CD4-positive, alpha-beta T cell treated with Interleukin-4 for 1 hour (primary cell): ENCODE data around the gene FNDC3A.
"Not testable (repeated sequence)": the region's sequence is repeated elsewhere in the genome, so short reads cannot be mapped to it uniquely, and the experiment has no call there.

Source experiments
- DNase-seq, 2 donors: peaks; one replicate each; pipeline ENCODE4 v3.0.0-alpha.2; 2020 to 2022

FNDC3A gene

GRCh38 chr13:49098771-49099512, 123.2 kb downstream of the FNDC3A start:
- DNase-seq, result peak in 1 of 2 donors; percentile 19

DNA sequence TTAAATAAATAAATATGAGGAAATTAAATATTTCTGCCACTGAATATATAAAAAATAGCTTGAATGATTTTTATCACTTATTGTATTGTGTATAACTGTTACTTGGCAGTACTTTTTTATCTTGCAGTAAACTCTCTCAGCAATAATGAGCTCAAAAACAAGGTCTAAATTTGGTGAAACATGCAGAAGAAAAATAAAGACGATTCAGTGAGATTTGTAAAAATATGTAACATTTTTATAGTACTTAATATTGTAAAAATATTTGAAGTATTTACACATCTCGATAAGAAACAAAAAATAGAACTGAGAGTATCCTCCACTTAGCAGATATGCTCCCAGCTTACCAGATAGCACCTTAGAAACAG, 123.8 kb downstream of the FNDC3A start:
- DNase-seq, result no peak

DNA sequence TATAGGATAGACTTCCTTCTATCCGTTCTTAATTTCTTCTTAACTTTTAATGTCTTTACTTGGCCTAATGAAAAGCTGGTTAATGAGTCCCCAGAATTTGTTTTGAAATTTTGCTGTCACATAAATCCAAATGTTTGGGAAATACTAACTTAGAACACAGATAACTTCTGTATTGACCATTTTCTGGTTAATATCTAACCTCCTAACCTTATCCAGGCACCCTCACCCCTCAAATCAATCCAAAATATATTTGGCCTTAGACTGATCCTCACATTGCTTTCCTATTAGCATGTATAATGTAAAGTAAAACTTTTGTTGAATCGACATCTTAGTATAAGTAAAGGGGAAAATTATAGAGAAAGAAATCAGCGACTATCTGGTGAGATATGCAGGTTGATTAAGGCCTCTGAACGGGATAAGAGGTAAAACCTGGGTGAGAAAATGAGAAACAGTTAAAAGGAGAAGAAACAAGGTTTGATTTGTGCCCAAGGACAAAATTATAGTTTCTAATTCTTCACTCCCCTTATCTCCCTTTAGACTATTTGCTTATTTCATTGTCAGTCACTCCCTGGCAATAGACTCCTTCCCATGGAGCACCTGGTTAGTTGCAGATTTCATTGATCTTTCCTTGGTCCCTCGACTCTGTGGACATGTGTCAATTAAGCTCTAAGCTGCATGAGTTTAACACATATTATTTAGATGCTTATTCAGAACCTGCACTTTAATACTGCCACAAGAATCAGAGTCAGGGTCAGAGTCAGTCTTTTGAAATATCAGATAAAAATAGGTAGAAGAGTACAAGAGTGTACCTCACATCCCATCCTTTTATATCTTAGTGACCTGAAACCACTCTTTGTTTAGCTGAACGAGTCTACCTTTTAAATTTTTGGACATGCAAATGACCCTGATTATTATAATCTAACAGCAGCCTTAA, 125.2 kb downstream of the FNDC3A start:
- no peak for DNase-seq

DNA sequence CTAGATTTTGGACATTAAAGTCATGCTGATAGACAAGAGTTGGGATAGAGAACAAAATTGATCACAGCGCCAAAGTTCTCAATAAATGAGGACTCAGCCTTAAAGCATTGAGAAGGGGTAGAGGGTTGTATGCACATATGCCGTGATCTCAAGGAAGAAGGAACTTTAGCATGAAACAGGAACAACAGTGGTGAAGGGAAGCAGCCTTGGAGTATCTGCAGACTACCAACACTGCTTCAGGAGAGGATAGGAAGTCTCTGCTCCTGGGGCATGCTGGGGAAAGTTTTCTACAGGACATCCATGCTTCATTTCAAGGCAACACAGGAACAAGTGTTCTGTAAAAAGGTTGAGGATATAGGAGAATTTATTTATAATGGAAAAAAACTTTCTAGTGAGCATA, 132.5 kb downstream of the FNDC3A start:
- no peak for DNase-seq

DNA sequence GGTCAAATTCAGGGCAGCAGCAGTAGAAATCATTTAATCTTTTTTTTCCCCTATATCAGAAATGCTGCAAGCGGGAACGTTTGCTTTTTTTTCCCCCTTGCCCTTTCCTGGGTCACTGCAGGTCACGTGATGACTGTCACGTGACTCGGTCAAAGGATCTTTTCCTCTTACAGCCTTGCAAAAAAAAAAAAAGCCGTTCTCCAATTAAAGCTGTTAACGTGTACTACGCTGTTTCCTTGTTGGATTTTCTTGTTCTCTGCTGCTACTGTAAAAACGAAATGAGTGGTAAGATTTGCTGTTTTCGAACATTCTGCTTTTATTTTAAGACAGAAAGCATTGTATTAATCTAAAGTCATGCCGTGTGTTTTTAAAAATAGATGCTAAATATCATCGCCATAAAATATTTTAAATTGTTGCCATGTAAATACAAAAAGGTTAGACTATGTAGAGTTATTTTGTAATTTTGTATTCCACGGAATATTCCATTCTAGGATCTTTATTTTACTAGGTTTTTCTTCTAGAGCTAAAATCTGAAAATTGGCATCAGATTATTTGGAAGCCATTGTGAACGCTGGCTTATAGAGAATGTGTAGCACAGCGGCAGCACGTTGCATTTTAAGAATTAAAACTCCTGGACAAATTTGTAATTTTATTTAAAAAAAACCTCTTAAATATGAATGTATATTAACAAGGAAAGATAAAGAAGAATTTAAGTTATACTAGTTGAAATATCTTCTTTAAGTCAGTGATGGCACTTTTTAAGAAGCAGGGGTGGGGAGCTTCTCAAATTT, 134.6 kb downstream of the FNDC3A start:
- peak; percentile 76 to 80 for DNase-seq

- DNase-seq, result no peak
Observed at GRCh38 chr13:49110913-49111170, 135.1 kb downstream of the FNDC3A start.

DNA sequence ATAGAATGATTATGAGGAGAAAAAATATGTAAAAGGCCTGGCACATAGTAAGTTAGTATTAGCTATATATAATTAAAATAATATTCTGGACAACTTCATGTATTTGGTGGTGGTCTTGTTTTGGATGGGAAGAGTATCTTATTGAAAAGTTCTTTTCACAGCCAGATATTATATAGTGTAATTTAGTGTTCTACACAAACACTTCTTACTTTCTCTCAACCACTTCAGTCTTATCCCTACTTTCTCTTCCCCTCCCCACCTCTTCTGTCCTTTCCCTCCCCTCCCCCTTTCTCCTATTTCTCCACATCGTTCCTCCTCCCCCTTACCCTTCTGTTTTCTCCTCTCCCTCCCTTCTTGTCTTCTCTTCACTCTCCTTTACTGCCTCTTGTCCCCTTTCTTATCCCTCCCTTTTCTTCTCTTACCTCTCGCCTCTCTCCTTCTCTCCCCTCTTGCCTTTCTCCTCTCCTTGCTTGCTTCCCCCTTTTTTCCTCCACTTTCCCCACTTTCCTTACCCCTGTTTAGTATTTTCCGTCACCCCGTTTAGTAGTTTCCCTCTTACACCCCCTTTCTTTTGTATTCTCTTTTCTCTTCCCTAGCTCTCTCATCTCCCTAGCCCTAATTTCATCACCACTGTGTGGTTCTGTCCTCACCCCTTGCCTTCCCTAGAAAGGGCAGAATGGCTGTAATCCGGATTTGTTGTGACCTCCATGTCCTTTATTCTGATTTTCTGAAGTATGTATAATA, 137.2 kb downstream of the FNDC3A start:
- no peak for DNase-seq

DNA sequence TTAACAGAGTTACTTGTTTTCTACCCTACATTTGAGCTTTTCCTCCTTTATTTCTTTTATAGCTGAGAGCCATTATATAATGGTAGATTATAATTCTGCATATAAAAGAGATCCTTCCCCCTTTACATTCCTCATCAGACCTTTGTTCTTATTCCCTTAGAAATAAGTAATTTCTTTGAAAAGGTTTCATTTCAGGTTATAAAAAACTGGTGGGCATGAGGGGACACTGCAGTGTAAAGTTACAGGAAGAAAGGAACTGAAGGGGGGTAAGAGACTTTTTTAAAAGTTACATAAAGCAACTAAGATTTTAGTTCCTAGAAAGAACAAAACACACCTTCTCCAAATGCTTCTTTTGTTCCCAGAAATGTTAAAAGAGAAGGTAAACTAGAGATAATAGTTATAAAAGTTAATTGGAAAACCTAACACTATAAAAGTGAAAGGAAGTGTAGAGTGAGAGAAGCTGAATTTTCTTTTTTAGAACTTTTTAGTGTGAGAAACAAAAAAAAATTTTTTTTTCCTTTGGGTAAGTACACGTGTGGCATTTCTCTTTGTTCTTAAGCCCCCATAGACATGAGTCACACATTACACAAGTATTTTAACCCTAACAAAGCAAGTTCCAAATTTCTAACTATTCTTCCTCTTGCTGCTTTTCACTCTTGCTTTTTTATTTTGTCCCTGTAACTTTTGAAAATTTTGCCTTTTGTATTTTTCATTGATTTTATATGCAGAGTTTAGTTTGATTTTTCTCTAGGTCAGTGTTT, 138.0 kb downstream of the FNDC3A start:
- no peak for DNase-seq

- DNase-seq, result no peak
Observed at GRCh38 chr13:49116873-49117272, 141.2 kb downstream of the FNDC3A start.

DNA sequence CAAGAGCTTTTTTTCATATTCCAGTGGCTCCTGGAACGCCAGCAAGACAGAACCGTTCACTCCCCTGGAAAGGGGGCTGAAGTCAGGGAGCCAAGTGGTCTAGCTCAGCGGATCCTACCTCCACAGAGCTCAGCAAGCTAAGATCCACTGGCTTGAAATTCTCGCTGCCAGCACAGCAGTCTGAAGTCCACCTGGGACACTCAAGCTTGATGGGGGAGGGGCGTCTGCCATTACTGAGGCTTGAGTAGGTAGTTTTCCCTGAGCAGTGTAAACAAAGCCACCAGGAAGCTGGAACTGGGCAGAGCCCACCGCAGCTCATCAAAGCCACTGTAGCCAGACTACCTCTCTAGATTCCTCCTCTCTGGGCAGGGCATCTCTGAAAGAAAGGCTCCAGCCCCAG, 142.7 kb downstream of the FNDC3A start:
- not testable (repeated sequence) for DNase-seq

- no peak for DNase-seq
Observed at GRCh38 chr13:49124693-49125304, 149.1 kb downstream of the FNDC3A start.

DNA sequence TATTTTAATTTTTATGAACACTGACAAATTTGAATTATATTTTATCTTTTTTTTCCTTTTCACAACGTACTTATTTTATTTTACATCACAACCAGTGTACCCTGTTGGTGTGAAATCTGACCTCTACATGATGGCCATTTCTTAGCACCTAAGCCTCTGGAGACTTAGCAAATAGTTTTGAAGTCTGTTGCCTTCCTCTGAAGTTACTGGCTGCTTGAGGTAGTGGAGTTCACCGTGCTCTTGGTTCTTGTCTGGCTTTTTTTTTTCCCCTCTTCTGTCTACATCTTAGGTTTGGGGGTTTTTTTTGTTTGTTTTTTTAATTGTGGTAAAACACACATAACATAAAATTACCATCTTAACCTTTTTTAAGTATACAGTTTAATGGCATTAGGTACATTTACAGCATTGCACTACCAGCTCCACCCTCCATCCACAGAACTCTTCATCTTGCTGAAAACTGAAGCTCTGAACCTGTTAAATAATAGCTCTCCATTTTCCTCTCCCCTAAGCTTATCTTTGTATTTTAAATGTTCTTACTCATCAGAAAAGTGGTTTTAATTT, 150.3 kb downstream of the FNDC3A start:
- no peak for DNase-seq

DNA sequence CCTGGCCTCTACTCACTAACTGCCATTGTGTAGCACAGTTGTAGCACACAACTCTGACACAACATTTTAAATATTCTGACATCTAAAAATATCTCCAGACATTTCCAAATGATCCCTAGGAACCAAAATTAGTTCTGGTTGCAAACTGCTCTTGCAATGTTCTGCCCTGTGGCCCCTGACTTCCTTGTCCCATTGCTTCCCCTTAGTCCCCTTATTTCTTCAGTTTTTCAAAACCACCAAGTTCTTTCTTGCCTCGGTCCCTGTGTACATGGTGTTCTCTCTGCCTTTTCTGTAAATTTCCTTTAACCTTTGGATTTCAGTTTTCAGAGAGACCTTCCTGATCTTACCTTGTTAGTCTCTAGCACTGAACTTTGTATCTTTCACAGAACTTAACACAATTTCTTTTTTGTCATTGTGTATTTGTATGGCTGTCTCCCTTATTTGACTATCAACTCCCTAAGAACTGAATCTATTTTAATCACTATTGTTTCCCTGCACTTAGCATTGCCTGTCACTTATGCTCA, 156.8 kb downstream of the FNDC3A start:
- DNase-seq, result no peak

DNA sequence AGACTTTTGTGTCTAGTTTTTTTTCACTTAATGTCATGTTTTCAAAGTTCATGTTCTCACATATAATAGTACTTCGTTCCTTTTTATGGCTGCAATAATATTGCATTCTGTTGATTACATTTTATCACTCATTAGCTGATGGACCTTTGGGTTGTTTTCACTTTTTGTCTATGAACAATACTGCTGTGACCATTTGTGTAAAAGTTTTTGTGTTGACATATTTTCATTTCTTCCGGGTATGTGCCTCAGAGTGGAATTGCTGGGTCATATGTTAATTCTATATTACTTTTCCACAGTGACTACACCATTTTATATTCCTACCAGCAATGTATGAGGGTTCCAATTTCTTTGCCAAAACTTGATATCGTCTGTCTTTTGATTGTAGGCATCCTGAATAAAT, 158.6 kb downstream of the FNDC3A start:
- no peak for DNase-seq

DNA sequence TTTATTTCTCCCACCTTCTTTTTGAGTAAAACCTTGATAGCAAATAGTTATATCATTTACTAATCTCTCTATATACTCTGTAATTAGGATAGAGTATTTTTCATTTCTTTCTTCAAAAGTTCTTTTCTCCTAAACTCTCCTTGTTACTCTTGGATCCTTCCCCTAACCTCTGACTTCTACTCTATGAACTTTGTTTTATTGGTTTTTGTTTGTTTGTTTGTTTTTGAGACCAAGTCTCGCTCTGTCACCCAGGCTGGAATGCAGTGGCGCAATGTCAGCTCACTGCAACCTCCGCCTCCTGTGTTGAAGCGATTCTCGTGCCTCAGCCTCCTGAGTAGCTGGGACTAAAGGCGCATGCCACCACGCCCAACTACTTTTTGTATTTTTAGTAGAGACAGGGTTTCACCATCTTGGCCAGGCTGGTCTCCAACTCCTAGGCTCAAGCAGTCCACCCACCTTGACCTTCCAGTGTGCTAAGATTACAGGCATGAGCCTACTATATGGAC, 161.5 kb downstream of the FNDC3A start:
- DNase-seq, result not testable (repeated sequence)

- DNase-seq, result no peak
Observed at GRCh38 chr13:49140910-49141611, 165.3 kb downstream of the FNDC3A start.

DNA sequence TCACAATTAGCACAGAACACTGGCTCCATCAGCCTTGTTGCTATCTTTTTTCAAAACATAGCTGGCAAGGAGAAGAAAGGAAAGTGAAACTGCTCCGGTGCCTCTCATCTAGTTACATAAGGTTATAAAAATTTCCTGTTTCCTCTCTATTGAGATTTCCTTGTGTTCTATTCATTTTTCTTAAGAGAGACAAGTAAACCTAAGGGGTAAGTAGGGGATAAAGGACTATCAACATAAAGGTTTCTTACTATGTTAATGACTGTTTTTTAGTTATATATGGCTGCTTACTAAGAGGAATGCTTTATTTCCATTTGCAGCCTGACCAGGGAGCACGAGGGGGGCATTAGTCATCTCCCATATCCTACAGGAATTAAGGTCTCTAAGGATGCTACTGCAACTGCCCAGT, 171.2 kb downstream of the FNDC3A start:
- peak in 1 of 2 donors; percentile 66 for DNase-seq

GRCh38 chr13:49148405-49148804, 172.7 kb downstream of the FNDC3A start:
- no peak for DNase-seq

- DNase-seq, result not testable (repeated sequence)
Observed at GRCh38 chr13:49157955-49158584, 182.4 kb downstream of the FNDC3A start.

DNA sequence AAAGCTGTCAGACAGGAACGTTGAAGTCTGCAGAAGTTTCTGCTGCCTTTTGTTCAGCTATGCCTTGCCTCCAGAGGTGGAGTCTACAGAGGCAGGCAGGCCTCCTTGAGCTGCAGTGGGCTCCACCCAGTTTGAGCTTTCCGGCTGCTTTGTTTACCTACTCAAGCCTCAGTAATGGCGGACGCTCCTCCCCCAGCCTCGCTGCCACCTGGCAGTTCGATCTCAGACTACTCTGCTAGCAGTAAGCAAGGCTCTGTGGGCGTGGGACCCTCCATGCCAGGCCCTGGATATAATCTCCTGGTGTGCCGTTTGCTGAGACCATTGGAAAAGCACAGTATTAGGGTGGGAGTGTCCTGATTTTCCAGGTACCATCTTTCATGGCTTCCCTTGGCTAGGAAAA, 187.4 kb downstream of the FNDC3A start:
- DNase-seq, result not testable (repeated sequence)
